Epithelial cell of esophagus (primary cell): Measurements from ENCODE around the gene SHH.
A peak's percentile ranks its signal among the peaks of the same experiment; 100 is the strongest.

Source experiments
- DNase-seq: peaks from one replicate; pipeline ENCODE4 v3.0.0; 2010; ENCODE audit warnings: low read depth
- H3K4me3 ChIP-seq: 2 replicates; pipeline ENCODE4 v1.5.1; 2011; ENCODE audit warnings: mild to moderate bottlenecking, low read length, control low read depth
- CTCF ChIP-seq: IDR thresholded peaks from 2 replicates; pipeline ENCODE4 v1.5.1; 2011; ENCODE audit warnings: low read depth, mild to moderate bottlenecking, low read length, control low read depth, inconsistent platforms; ENCODE audit not compliant: insufficient read depth; ENCODE audit errors: missing control alignments

Gene SHH

GRCh38 chr7:155811895-155812761 is at the start of gene SHH:
SHH (minus strand) TSS chr7:155812463; CDS start chr7:155812122, 341 bp downstream.
- no peak within 1 kb of the TSS for H3K4me3 ChIP-seq
- no peak for DNase-seq
- TF ChIP-seq CTCF: no peak

GRCh38 chr7:155861480-155861868 is 49.2 kb upstream of the SHH start:
- TF ChIP-seq CTCF: no peak
- no peak overlapping the region for H3K4me3 ChIP-seq
- no peak for DNase-seq

- DNase-seq: peak; percentile 67
- H3K4me3 ChIP-seq: no peak overlapping the region
- no peak for TF ChIP-seq CTCF
Measured at GRCh38 chr7:155860840-155861479, 48.7 kb upstream of the SHH start.

GRCh38 chr7:155860461-155860839 is 48.2 kb upstream of the SHH start:
- no peak for DNase-seq
- TF ChIP-seq CTCF: no peak
- H3K4me3 ChIP-seq: no peak overlapping the region

- DNase-seq: peak; percentile 24
- TF ChIP-seq CTCF: no peak
- H3K4me3 ChIP-seq: no peak overlapping the region
Measured at GRCh38 chr7:155858521-155859061, 46.3 kb upstream of the SHH start.

GRCh38 chr7:155857141-155857540 is 44.9 kb upstream of the SHH start:
- no peak for TF ChIP-seq CTCF
- H3K4me3 ChIP-seq: no peak overlapping the region
- no peak for DNase-seq
